A549 treated with AZD2906 at 1 μM for 4 hours (cell line): ENCODE results near the gene CKS1B. TPM values are rescaled to one million over a fixed set of nuclear protein-coding genes. Genes with fewer than 3 reads are reported as not detected.

ENCODE experiments used
- total RNA-seq: library from RNA; stranded (reverse); fragments of 200-300 nt; extraction: Qiagen RNA extraction; gene quantifications from 5 replicates; pipeline ENCODE4 v1.2.3, GENCODE V29; 2022

Gene CKS1B
- total RNA-seq = 307 to 357 TPM (median 343 TPM) in 5 replicates

DNA sequence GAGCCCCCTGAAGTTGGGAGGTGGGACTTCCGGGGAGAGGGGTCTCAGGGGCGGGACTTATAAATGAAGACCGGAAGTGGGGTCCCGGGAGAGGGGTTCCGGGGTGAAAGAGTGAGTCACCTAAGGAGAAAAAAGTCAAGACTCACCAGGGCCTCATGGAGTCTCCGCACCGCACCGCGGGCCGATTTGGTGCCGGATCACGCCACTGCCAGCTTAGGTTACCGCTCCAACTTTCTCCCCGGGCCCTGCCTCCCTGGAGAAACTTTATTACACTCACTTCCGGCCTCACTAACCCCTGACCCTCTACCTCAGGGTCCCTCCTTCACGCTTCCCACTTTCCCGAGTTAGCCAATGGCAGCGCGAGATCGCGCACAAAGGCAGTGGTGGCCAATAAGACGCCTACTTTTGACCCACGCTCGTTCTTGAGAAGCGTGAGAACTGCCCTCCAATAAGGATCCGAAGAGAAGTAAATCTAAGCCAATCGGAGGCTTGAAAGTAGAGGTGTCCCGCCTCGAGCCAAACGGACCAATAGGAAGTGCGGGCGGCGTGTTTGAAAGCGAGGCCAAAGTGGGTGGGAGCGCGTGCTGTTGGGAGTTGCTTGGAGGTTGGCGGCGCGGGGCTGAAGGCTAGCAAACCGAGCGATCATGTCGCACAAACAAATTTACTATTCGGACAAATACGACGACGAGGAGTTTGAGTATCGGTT, at the start of gene CKS1B:
CKS1B (plus strand) TSS at position 580 of the 706 bp plus-strand sequence; CDS start at position 645, 65 bp downstream.

DNA sequence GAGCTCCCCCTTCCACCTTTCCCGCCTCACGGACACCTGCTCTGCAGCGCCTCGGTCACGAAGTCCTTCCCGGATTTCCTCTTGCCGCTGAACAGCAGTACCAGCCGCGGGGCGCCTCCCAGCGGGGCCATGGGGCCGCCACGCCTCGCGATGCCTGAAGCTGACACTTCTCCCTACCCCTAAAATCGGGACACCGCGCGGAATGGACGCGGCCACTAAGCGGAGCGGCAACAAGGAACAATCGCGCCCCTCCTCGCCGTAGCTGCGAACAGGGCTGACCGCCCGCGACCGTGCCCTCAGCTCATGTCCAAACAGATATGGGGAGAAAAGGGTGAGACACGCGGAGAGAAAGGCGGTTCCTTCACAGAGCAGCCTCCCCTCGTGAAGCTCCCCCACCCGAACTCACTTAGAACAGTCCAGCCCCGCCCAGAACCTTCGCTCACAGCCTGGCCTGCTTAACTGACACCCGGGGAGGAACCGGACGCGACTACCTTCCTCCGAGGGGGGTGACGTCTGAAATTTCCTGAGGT, 37.9 kb upstream of the CKS1B start, which contains the start of gene PMVK:
PMVK (minus strand) TSS at position 165 of the 530 bp plus-strand sequence; CDS start at position 131, 34 bp downstream.

DNA sequence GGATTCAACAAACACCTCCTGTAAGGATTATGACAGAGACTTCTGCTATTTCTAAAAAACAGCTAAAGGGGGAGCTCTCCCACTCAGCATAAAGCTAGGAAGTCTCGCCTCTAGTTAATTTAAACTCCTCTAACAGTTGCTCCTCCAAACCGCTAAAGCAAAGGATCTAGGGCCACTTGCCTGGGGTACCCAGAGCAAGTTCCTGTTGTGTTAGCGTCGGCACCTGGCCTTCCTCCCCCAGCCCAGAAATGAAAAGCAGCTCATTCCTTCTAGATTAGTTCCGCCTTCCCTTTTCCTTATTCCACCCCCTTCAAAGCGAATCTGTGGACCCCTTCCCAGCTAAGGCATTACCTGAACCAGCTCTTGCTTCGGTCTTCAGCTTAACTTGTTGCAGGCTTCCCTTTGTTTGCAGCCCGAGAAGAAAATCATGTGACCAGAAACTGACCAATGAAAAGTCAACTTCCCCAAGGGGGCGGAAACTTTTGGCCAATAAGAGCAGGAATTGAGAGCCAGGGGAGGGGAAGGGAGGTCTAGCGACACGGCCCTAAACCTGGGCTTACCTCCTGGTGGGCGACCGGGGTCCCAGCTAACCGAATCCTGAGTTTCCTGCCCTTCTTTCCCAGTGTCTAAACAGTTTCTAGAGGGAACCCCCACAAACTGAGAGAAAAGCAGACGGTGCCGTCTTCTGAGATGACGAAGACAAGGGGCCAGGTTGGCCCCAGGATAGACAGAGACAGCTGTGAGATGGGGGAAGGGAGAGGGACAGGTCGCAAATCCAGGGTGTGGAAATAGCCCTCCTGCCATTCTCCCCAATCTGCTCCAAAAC, 18.6 kb upstream of the CKS1B start, which contains the start of gene PBXIP1:
PBXIP1 (minus strand) TSS at position 382 of the 826 bp plus-strand sequence. CDS start 2,378 bp downstream, outside the sequence.

DNA sequence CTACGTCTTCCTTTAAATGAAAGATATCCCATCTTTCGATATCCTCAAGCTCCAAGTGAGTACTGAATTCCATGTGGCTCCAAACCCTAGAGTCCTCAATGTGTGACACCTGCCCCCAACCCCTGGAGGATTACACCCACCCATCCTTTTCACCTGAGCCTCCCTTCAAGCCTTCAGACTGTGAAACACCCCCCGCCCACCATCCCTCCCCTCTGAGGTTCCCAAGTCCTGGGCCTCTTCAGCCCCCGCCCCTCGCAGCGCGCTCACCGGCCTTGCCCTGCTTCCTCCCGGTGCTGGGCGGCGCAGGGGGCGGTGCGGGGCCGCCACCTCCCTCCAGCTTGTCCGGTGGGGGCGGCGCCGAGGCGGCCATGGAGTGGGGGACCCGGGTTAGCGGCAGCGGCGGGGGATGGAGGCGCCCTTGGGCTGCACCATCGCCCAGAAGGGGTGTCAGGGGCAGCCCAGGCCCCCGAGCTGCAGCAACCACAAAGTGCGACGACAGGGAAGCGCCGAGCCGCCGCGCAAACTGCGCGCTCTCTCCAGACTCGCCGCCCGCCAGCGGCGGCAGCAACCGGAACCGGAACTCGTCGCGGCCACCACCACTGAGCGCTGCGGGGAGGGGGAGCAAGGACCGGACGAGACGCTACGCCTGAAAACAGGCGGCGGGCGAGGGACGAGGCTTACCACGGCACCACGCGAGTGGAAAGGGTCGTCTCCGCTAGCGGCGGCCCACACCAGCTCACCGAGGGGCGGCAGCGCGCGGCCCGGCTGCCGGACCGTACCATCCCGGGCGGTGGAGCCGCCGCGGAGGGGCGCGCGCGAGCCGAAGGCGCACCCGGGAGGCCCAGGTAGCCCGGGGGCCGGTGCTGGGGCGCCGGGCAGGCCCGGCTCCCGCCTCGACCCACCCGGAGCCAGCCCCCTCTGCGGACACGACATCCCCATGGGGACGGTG, 13.0 kb upstream of the CKS1B start, which contains the start of gene PYGO2:
PYGO2 (minus strand) TSS at position 576 of the 949 bp plus-strand sequence; CDS start at position 370, 206 bp downstream.

GRCh38 chr1:154970631-154971340, 3.7 kb upstream of the CKS1B start, which contains the start of gene SHC1:
Gene SHC1, minus strand, starts transcription at chr1:154970747. Its CDS starts 221 bp downstream, at chr1:154970526.

DNA sequence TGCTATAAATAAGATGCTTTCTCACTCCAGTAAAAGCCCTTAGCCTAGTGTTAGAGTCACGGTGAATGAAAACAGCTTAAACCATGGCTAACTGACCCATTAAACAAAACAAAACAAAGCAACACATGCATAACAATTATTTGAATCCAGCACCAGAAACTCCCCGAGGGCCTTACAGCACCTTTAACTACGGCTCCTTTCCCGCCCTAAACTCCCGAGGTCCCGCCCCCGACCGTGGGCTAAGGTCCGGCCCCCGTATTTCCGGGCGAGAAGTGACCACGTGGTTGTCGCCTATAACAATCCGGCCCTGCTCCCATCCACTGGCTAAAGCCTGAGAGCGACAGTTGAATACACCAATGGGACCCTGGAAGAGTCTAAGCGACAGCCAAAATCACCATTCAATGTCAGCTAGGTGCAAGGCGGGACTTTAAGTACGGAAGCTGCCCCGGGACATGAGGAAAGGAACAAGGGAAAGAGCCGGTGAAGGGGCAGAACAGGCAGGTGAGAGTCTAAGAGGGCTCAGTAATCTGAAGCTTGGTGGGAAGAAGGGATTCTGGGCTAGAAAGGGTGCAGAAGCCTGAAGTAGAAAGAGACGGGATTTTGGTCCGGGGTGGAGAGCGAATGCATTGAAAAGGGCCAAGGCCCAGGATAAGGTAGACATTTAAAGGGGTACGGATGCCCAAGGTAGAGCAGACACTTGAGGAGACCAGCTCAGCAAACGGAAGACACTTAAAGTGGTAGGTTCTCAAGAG, 8.6 kb downstream of the CKS1B start, which contains the start of gene FLAD1:
FLAD1 (plus strand) TSS at position 448 of the 752 bp plus-strand sequence. CDS start 351 bp downstream, outside the sequence.

DNA sequence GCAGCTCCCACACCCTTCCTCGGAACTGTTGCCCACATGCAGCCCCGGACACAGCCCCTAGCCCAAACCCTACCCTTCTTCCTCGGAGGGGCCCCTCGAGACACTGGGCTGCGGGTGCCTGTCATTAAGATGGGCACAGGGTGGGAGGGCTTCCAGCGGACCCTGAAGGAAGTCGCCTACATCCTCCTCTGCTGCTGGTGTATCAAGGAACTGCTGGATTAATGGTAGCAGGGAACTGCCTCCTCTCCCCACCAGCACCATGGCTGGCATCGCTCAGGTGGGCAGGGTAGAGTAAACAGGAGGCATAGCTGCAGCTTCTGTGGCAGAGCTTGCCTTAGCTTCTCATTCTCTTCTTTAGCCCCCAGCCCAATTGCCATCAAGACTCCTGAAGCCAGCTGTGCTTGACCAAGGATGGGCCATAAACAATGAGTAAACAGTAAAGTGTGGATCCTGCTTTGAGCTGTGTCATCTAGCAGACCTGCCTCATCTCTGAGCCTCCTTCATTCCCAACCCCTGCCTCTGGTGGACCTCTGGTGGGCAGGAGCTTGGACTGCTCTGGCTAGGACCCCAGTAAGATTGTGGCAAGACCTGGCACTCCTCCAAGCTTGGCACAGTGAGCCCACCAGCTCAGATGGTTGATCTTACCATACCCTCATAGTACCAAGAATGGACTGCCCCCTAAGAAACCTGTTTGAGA, 19.2 kb downstream of the CKS1B start, which contains the start of gene LENEP:
LENEP (plus strand) TSS at position 15 of the 697 bp plus-strand sequence; CDS start at position 37, 22 bp downstream.

DNA sequence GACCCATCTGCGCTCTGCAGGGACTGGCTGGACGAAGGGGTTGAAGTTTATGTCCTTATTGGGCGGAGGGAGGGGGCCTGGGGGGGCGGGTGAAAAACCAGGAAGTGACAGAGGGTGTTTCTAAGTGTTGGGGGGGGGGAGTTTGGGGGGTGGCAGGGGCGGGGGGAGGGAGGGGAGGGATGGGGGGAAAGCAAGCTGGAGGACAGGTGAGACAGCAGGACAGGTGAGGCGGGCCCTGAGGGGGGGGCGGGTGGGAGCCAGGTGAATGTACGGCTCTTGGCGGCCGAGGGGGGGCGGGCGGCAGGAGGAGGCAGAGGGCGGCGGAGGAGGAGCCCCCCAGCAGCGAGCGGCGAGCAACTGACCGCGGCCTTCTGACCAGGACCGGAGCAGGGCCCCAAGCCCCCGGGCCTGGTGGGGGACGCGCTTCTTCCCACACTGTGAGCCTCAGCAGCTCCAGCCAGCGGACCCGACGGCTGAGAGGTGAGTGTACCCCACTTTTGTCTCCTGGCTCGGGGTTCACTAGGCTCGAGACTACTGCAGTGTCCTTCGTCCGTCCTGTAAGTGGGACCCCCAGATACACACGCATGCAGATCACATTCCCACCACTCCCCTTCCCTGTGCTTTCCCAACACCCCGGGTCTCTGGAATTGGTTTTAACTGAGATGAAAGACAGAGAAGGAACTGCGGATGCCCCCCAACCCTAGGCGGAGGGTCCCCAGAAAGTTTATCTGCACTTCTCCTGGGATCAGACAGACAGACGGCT, 28.2 kb downstream of the CKS1B start, which contains the start of gene ZBTB7B:
ZBTB7B (plus strand) TSS at position 339 of the 763 bp plus-strand sequence. CDS start 11,859 bp downstream, outside the sequence.

Other genes with a start within 250 kb of the CKS1B start
- 0.03 to 0.06 TPM (median 0.05 TPM) in 5 replicates for gene KCNN3, start 104.4 kb upstream of the CKS1B start, total RNA-seq
- 39.6 to 50.3 TPM (median 45.3 TPM) in 5 replicates for gene PMVK, start 38.0 kb upstream of the CKS1B start, total RNA-seq
- gene PBXIP1, start 18.6 kb upstream of the CKS1B start, total RNA-seq = 13.5 to 15.9 TPM (median 14.6 TPM) in 5 replicates
- 21.6 to 23.1 TPM (median 21.9 TPM) in 5 replicates for gene PYGO2, start 12.9 kb upstream of the CKS1B start, total RNA-seq
- gene SHC1, start 3.9 kb upstream of the CKS1B start, total RNA-seq = 219 to 266 TPM (median 254 TPM) in 5 replicates
- 38.0 to 45.6 TPM (median 44.1 TPM) in 5 replicates for gene FLAD1, start 8.7 kb downstream of the CKS1B start, total RNA-seq
- gene LENEP, start 18.9 kb downstream of the CKS1B start, total RNA-seq = not detected in 5 replicates
- gene ZBTB7B, start 28.1 kb downstream of the CKS1B start, total RNA-seq = 41.1 to 55.1 TPM (median 52.6 TPM) in 5 replicates
- gene DCST2, start 59.1 kb downstream of the CKS1B start, total RNA-seq = 0.37 to 1.2 TPM (median 0.71 TPM) in 5 replicates
- 0.05 to 0.07 TPM in 2 of 5 replicates, not detected in the others for gene DCST1, start 59.1 kb downstream of the CKS1B start, total RNA-seq
- 76.8 to 119 TPM (median 109 TPM) in 5 replicates for gene ADAM15, start 76.6 kb downstream of the CKS1B start, total RNA-seq
- gene EFNA4, start 89.1 kb downstream of the CKS1B start, total RNA-seq = 15.5 to 17.4 TPM (median 16.3 TPM) in 5 replicates
- gene EFNA3, start 104.2 kb downstream of the CKS1B start, total RNA-seq = 12.3 to 14.8 TPM (median 14.2 TPM) in 5 replicates
- 21.7 to 30.6 TPM (median 26.3 TPM) in 5 replicates for gene EFNA1, start 153.2 kb downstream of the CKS1B start, total RNA-seq
- 31.8 to 37.5 TPM (median 32.9 TPM) in 5 replicates for gene SLC50A1, start 161.2 kb downstream of the CKS1B start, total RNA-seq
- gene DPM3, start 165.8 kb downstream of the CKS1B start, total RNA-seq = 74.0 to 113 TPM (median 104 TPM) in 5 replicates
- 212 to 265 TPM (median 253 TPM) in 5 replicates for gene KRTCAP2, start 198.6 kb downstream of the CKS1B start, total RNA-seq
- gene TRIM46, start 199.2 kb downstream of the CKS1B start, total RNA-seq = 2.0 to 3.1 TPM (median 2.9 TPM) in 5 replicates
- 6.3 to 9.1 TPM (median 8.6 TPM) in 5 replicates for gene THBS3, start 233.2 kb downstream of the CKS1B start, total RNA-seq
- gene MTX1, start 234.0 kb downstream of the CKS1B start, total RNA-seq = 67.5 to 77.3 TPM (median 75.2 TPM) in 5 replicates